ENCODE data around the gene PRKAG2.

PRKAG2 gene

GRCh38 chr7:151774951-151775350, 102.0 kb downstream of the PRKAG2 start:
- Histone ChIP-seq H3K27ac (ENCODE audit: low read depth, low read length) (no peak overlapping the region), H3K9me2 (replicated peaks; ENCODE audit: control insufficient read depth, low read length) (no peaks in the 10 kb centered on the region), H3K27me3 (ENCODE audit: control insufficient read depth, low read length) (peaks cover 9% of the 10 kb centered on the region; the same call in 1 of the 2 replicates), H3K36me3 (ENCODE audit: control insufficient read depth, low read length) (no peaks in the 10 kb centered on the region), H3F3A (ENCODE audit: control insufficient read depth, insufficient read depth) (no peaks in the 10 kb centered on the region), H3K9me3 (ENCODE audit: control insufficient read depth, insufficient read depth, low read length) (0 out of 2 replicates have a peak, but pooled peaks cover 4% of the 10 kb centered on the region), H4K20me1 (ENCODE audit: control insufficient read depth, insufficient read depth, low read depth, low read length) (no peaks in the 10 kb centered on the region), H3K4me2 (ENCODE audit: low read length) (no peak overlapping the region), H3K4me1 (ENCODE audit: control insufficient read depth, low read length) (no peaks in the 10 kb centered on the region), H3K4me3 (ENCODE audit: low read length) (no peak overlapping the region), H3K79me2 (ENCODE audit: control insufficient read depth, low read length) (no peaks in the 10 kb centered on the region)
- TF ChIP-seq EZH2phosphoT487 (IDR thresholded peaks at IDR 0.05; ENCODE audit: borderline replicate concordance, low read length), result no peak
- no peak for TF ChIP-seq CTCF (IDR thresholded peaks at IDR 0.05; ENCODE audit: low read depth, low read length, poor library complexity, severe bottlenecking)

GRCh38 chr7:151773797-151774196, 103.1 kb downstream of the PRKAG2 start:
- TF ChIP-seq EZH2phosphoT487 (IDR thresholded peaks at IDR 0.05; ENCODE audit: borderline replicate concordance, low read length) (no peak), CTCF (IDR thresholded peaks at IDR 0.05; ENCODE audit: low read depth, low read length, poor library complexity, severe bottlenecking) (no peak)
- Histone ChIP-seq H3K27me3 (ENCODE audit: control insufficient read depth, low read length) (peaks cover 11% of the 10 kb centered on the region; the same call in 1 of the 2 replicates), H3K79me2 (ENCODE audit: control insufficient read depth, low read length) (no peaks in the 10 kb centered on the region)

GRCh38 chr7:151770232-151770631, 106.7 kb downstream of the PRKAG2 start:
- H3F3A ChIP-seq (ENCODE audit: control insufficient read depth, insufficient read depth), result no peaks in the 10 kb centered on the region
- H3K4me1 ChIP-seq (ENCODE audit: control insufficient read depth, low read length), result no peaks in the 10 kb centered on the region
- H3K4me2 ChIP-seq (ENCODE audit: low read length), result no peak overlapping the region
- H3K9me3 ChIP-seq (ENCODE audit: control insufficient read depth, insufficient read depth, low read length), result no peaks in the 10 kb centered on the region
- H4K20me1 ChIP-seq (ENCODE audit: control insufficient read depth, insufficient read depth, low read depth, low read length), result no peaks in the 10 kb centered on the region
- no peaks in the 10 kb centered on the region for H3K79me2 ChIP-seq (ENCODE audit: control insufficient read depth, low read length)
- no peaks in the 10 kb centered on the region for H3K36me3 ChIP-seq (ENCODE audit: control insufficient read depth, low read length)
- H3K27me3 ChIP-seq (ENCODE audit: control insufficient read depth, low read length), result peaks cover 12% of the 10 kb centered on the region; the same call in 1 of the 2 replicates
- TF ChIP-seq CTCF (IDR thresholded peaks at IDR 0.05; ENCODE audit: low read depth, low read length, poor library complexity, severe bottlenecking) (no peak), EZH2phosphoT487 (IDR thresholded peaks at IDR 0.05; ENCODE audit: borderline replicate concordance, low read length) (no peak)
- H3K27ac ChIP-seq (ENCODE audit: low read depth, low read length), result no peak overlapping the region
- no peak overlapping the region for H3K4me3 ChIP-seq (ENCODE audit: low read length)
- H3K9me2 ChIP-seq (replicated peaks; ENCODE audit: control insufficient read depth, low read length), result no peaks in the 10 kb centered on the region

More at GRCh38 chr7:151773797-151774196, 103.1 kb downstream of the PRKAG2 start:
- no peaks in the 10 kb centered on the region for H3K9me2 ChIP-seq (replicated peaks; ENCODE audit: control insufficient read depth, low read length)
- no peaks in the 10 kb centered on the region for H3F3A ChIP-seq (ENCODE audit: control insufficient read depth, insufficient read depth)
- H4K20me1 ChIP-seq (ENCODE audit: control insufficient read depth, insufficient read depth, low read depth, low read length), result no peaks in the 10 kb centered on the region
- no peak overlapping the region for H3K27ac ChIP-seq (ENCODE audit: low read depth, low read length)
- H3K4me2 ChIP-seq (ENCODE audit: low read length), result no peak overlapping the region
- H3K4me3 ChIP-seq (ENCODE audit: low read length), result no peak overlapping the region
- H3K36me3 ChIP-seq (ENCODE audit: control insufficient read depth, low read length), result no peaks in the 10 kb centered on the region
- no peaks in the 10 kb centered on the region for H3K4me1 ChIP-seq (ENCODE audit: control insufficient read depth, low read length)
- 0 out of 2 replicates have a peak, but pooled peaks cover 4% of the 10 kb centered on the region for H3K9me3 ChIP-seq (ENCODE audit: control insufficient read depth, insufficient read depth, low read length)

Data from DOHH2 (cell line).